Fibroblast of skin of back (primary cell): ENCODE measurements around the gene MSRB1.
A peak's percentile ranks its signal among the peaks of the same experiment; 100 is the strongest.
"Not testable (repeated sequence)": the region's sequence is repeated elsewhere in the genome, so short reads cannot be mapped to it uniquely, and the experiment has no call there.

Experiments used
- DNase-seq: peaks from one replicate; pipeline ENCODE4 v3.0.0-alpha.2; 2013

MSRB1 gene

DNA sequence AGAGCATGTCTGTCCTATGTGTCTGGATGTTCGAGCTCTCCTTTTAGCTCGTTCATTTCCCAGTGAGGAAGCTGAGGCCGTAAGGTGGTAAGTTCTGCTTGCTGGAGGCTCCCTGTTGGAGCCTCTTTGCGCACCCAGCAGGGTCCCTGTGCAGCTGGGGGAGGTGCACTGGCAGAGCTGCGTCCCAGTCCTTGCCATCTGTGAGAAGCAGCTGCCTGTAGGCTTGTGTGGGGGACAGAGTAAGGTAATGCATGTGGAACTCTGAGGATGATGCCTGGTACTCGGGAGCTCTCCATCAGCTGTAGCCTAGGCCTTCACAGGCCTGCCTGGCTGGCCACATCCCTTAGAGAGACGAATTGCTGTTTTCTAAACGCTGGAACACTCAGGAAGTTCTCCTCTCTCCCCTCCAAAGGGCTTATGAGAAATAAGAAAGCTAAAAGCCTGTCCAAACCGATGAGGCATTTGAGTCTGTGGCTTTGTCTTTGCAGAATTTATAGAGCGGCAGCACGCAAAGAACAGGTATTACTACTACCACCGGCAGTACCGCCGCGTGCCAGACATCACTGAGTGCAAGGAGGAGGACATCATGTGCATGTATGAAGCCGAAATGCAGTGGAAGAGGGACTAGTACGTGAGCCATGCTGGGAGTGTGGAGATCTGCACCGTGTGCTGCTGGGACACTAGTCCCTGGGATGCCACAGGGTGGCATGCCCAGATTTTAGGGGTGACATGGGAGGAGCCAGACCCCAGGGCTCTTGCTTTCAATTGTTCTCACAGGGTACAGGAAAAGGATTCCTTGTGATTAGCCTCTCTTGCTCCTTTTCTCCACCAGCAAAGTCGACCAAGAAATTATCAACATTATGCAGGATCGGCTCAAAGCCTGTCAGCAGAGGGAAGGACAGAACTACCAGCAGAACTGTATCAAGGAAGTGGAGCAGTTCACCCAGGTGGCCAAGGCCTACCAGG is 17.9 kb upstream of the MSRB1 start:
- peak; percentile 43 for DNase-seq

DNA sequence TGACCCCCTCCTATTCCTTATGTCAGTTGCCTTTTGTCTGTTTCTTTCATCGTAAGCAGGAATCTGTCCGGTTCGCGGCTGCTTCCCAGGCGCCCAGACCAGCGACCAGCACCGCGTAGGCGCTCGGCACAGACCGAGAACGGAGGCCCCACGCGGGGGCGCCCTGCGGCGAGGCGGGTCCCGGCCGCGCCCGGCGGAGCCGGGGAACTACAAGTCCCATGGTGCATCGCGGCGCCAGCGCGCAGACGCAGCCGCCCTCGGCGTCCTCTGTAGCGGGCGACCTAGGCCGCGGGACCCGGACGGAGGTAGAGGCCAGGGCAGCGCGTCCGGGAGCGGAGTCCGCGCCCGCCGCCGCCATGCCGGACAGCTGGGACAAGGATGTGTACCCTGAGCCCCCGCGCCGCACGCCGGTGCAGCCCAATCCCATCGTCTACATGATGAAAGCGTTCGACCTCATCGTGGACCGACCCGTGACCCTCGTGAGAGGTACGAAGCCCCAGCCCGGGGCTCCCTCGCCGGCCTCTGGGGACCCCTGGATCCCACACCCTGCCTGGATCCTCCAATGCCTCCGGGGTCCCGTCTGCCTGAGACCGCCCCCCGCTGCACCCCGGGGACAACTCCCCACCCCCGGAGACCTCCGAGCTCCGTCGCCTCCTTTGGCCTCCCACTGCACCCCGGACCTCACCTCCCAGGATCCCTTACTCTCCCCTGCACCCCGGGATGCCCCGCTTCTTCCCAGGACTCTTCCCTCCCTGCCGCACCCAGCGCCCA is 16.5 kb upstream of the MSRB1 start, which contains the start of gene NDUFB10:
Gene NDUFB10, plus strand, starts transcription at position 270 of the 771 bp plus-strand sequence. Its CDS starts 87 bp downstream, at position 357.
- peak; percentile 88 for DNase-seq

GRCh38 chr16:1958715-1959268 is 15.8 kb upstream of the MSRB1 start:
- DNase-seq, result no peak

DNA sequence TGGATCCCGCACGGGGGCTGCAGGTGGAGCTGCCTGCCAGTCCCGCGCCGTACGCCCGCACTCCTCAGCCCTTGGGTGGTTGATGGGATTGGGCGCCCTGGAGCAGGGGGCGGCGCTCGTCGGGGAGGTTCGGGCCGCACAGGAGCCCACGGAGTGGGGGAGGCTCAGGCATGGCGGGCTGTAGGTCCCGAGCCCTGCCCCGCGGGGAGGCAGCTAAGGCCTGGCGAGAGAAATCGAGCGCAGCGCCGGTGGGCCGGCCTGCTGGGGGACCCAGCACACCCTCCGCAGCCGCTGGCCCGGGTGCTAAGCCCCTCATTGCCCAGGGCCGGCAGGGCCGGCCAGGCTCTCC is 15.1 kb upstream of the MSRB1 start:
- DNase-seq, result not testable (repeated sequence)

GRCh38 chr16:1957434-1958142 is 14.6 kb upstream of the MSRB1 start:
- not testable (repeated sequence) for DNase-seq

DNA sequence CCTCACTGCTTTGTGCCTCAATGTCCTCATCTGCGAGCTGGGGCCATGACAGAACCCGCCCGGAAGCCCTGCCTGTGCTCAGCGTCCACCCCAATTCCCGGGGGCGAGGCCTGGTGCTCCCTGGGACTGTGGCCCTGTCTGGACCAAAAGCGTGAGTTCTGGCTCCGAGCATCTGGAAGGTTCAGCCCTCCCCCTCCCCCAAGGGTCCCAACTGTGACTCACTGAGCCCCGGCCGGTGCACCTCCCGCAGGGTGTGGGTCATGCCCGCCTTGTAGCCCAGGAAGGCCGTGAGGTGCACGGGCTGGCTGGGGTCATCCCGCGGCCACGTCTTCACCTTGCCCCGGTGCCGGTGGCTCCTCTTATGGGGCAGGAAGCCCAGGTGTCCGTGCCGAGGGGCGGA is 10.7 kb upstream of the MSRB1 start:
- DNase-seq, result no peak

DNA sequence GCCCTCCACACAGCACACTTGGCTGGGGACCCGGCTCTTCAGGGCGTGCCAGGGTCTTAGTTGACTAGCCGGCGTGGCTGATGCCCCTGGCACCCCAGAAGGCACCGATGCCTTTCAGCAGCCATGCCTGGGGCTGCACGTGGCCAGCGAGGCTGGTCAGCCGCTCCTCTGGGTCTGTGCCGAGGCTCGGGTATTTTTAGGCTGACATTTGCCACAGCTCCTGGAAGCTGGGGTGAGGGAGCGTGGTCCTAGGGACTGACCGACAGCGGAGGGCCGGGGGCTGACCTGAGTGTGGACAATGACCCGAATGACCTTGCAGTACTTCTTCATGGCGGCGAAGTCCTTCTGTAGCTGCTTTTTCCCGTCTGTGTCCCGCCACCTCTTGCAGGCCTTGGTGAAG is 7.6 kb upstream of the MSRB1 start:
- no peak for DNase-seq

DNA sequence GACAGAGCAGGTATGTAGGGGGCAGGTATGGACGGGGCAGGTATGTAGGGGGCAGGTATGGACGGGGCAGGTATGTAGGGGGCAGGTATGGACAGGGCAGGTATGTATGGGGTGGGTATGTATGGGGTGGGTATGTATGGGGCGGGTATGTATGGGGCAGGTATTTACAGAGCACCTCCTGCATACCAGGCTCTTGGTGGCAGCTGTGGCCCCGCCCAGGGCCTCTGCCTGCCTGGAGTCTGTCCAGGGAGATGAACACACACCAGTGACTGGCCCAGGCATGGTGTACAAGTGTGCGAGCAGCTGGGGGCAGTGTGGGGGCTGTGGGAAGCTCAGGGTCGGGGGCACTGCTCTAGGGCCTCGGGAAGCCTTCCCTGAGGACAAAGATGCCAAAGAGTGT is 7.0 kb upstream of the MSRB1 start:
- DNase-seq, result no peak

DNA sequence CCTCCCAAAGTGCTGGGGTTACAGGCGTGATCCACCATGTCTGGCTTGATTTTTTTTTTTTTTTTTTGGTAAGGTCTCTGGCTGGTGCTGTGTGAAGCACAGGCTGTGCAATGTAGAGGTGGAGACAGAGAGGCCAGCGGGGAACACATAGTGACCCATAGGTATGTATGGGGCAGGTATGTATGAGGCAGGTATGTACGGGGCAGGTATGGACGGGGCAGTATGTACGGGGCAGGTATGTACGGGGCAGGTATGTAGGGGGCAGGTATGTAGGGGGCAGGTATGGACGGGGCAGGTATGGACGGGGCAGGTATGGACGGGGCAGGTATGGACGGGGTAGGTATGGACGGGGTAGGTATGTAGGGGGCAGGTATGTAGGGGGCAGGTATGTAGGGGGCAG is 6.5 kb upstream of the MSRB1 start:
- no peak for DNase-seq

- DNase-seq, result no peak
Measured at GRCh38 chr16:1947369-1947670, 4.3 kb upstream of the MSRB1 start.

DNA sequence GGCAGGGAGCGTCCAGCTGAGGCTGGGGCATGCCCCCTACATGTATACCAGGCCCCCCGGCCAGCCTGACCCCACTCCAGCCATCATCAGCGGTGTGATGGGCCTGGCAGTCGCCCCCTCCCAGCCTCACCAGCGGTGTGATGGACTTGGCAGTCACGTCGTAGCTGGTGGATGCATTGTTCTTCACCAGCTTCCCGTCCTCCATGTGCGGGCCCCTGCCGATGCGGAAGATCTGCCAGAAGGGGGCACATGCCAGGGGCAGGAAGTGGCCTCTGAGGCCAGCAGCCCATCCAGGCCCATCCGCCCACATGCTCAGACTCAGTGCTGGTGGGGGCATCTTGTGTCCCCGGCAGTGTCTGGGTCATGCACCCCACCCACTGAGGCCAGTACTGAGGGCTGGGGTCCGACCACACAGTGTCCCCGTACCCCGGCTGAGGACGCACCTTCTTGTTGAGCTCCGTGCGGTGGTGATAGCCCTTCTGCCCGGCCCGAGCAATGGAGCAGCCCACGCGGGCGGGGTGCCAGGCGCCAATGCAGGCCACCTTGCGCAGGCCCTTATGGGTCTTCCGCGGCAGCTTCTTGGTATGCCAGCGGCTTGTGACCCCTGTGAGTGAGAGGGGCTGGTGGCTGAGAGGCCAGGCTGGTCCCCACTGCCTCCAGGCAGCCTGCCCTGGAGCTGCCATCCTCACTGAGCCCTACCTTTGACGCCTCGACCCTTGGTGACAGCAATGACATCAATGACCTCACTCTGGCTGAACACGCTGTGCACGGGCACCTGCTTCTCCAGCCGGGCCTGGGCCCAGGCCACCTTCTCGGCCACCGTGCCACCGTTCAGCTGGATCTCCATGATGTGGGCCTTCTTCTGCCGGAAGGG is 3.7 kb upstream of the MSRB1 start:
- DNase-seq, result no peak

- DNase-seq, result no peak
Measured at GRCh38 chr16:1945559-1946391, 2.8 kb upstream of the MSRB1 start.

GRCh38 chr16:1944612-1945199 is 1.7 kb upstream of the MSRB1 start:
- no peak for DNase-seq

DNA sequence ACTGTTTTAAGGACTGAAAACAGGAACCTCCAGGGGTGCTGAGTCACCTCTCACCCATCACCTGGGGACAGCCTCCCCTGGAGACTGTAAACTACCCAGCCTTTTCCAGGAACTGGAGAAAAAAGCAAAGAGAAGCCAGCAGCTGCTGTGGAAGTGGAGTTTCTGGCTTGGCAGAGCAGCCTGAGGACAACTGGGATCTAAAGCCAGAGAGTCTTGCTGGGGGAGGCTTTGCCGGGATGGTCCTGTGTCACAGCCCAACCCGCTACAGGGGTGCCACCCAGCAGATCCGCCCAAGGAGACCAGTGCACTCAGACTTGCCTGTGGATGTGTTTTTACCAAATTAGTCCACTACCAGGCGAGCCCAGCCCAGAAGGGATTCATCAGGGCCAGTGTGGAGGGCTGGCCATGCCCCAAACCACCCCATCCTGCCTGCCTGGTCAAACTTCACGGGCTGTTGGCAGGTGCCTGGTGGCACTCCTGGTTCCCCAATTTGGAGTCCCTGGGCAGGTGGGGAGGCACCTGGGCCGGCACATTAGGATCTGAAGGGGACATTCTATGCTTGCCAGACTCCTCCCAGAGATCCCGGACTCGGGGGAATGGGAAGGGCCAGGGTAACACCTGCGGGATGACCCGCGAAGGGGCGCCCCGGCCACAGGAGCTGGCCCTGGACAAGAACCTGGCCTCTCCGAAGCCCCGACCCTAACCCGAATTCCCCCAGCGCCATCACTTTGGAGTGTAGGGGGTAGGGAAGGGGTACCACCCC is 771 bp downstream of the MSRB1 start:
- no peak for DNase-seq

DNA sequence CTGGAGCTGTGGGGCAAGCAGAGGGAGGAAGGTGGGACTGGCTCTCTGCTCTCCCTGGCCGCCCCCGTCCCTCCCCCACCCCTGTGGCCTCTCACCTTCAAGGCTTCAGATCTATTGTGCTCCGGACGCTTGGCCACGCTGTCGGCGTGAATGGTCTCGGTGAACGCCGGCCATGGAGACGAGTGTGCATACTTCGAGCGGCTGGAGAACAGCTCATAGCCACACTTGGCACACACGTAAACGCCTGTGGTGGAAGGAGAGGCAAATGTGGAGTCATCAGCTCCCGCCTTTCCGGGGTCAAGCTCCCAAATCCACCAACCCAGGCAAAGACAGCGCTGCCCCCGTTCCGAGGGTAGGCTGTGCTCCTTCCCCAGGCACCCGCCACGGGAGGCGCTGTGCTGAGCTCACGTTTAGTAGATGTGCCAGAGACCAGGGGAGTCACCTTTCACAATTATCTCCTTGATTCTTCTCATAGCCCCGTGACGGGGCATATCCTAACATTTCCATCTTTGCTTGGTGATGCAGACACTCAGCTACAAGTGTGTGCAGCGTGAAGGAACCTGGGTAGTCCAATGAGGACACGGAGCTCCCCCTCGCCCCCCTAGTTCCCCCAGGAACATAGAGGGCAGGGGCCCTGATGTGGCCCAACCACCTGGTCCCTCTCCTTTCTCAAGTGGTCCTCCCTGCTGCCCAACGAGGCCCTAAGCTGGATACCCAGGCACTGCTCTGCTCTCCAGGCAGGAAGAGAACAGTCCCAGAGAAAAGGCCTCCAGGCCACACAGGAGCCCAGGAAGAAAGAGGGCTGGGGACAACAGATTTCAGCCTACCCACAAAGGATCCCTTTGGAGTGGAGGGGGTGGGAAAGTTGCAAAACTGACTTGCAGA is 1.6 kb downstream of the MSRB1 start:
- no peak for DNase-seq

DNA sequence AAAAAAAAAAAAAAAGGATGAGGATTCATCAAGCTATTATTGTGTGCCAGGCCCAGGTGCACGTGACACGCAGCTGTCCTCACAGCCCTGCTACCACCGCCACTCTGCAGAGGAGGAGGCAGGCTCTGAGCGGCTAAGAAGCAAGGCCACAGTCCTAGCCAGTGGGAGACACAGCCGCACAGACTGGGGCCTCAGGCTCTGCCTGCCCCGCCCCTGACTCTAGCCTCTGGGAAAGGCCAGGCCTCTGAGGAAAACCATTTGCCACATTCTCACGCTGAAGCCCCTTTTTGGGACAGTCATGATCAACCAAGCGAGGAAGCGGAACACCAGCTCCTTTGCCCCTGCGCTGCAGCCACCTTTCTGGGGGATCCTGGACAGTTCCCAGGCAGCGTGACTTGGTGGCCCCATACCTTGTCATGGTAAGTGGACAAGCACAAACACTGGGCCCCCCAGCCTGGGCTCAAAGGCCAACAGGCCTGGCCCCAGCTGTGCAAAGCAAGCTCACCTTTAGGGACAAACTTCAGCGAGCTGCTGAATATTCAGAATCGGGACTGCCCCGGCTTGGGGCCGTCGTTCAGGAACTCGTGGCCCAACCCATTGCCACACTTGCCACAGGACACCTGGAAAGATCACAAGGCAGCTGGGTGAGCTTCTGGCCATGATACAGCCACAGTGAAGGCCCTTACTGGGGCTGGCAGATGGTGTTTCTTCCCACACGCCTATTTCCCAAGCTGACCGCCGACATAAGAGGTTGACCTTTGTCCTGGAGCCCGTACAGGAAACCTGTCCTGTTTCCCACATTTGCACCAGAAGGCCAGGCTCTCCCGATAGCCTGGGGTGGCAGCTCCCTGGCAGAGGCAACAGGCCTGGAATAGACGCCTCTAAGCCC is 2.5 kb downstream of the MSRB1 start:
- no peak for DNase-seq

GRCh38 chr16:1939833-1940232 is 3.2 kb downstream of the MSRB1 start:
- DNase-seq, result not testable (repeated sequence)

GRCh38 chr16:1938910-1939309 is 4.1 kb downstream of the MSRB1 start:
- DNase-seq, result no peak
